ENCODE data around the gene SLC2A13.

- TF ChIP-seq CTCF (IDR thresholded peaks at IDR 0.05; ENCODE audit: insufficient read depth, low read length, poor library complexity, severe bottlenecking) = no peak
- no peak for TF ChIP-seq EZH2phosphoT487 (conservative IDR thresholded peaks at IDR 0.05; ENCODE audit: low read length)
Observed at GRCh38 chr12:39884616-39885125, 221.2 kb downstream of the SLC2A13 start.
